C4-2B (cell line): ENCODE data around the gene PRICKLE1.

Source experiments
- ZFX ChIP-seq: fragments of 450-650 bp; IDR thresholded peaks from 2 replicates; pipeline ENCODE4 v1.6.1; 2017
- TF ChIP-seq, protein P1 (sequence below): fragments of 450-650 bp; conservative IDR thresholded peaks from 2 replicates; pipeline ENCODE4 v1.5.1; 2017; ENCODE audit warnings: mild to moderate bottlenecking

GRCh38 chr12:42582050-42582449, 7.5 kb downstream of the PRICKLE1 start:
- TF ChIP-seq, protein P1, sequence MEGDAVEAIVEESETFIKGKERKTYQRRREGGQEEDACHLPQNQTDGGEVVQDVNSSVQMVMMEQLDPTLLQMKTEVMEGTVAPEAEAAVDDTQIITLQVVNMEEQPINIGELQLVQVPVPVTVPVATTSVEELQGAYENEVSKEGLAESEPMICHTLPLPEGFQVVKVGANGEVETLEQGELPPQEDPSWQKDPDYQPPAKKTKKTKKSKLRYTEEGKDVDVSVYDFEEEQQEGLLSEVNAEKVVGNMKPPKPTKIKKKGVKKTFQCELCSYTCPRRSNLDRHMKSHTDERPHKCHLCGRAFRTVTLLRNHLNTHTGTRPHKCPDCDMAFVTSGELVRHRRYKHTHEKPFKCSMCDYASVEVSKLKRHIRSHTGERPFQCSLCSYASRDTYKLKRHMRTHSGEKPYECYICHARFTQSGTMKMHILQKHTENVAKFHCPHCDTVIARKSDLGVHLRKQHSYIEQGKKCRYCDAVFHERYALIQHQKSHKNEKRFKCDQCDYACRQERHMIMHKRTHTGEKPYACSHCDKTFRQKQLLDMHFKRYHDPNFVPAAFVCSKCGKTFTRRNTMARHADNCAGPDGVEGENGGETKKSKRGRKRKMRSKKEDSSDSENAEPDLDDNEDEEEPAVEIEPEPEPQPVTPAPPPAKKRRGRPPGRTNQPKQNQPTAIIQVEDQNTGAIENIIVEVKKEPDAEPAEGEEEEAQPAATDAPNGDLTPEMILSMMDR, result no peak
- no peak for TF ChIP-seq ZFX
